ENCODE measurements around the gene CDH23.

The CDH23 gene

DNA sequence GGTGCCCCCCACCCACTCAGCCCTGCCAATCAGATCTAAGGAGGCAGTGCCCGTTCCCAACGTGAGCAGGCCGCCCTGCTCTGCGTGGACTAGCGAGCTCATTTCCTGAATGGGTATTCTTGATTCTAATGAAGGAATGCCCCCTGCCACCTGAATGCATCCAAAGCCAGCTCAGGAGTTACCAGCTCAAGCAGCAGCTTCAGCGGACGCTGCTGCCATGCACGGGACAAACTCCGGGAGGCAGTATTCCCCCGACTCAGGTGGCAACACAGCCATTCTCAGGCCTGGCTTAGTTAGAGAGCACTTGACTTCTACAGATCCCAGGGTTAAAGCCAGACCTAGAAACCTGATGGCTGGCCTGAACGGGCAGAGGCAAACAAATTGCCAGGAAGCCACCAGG lies 428.5 kb downstream of the CDH23 start:
- no peaks in the 10 kb centered on the region for H3F3A ChIP-seq (ENCODE audit: insufficient read depth, low read length)
- no peak for DNase-seq
- H3K79me2 ChIP-seq (ENCODE audit: low read length) = 0 out of 2 replicates have a peak, but pooled peaks cover under 1% of the 10 kb centered on the region
- H3K27me3 ChIP-seq (replicated peaks; ENCODE audit: insufficient read depth, low read length) = no peaks in the 10 kb centered on the region
- H3K4me1 ChIP-seq (ENCODE audit: low read length) = no peaks in the 10 kb centered on the region
- no peak overlapping the region for H3K9ac ChIP-seq (ENCODE audit: low read length)
- no peak overlapping the region for H3K27ac ChIP-seq (ENCODE audit: low read length)
- no peaks in the 10 kb centered on the region for H3K9me3 ChIP-seq (replicated peaks; ENCODE audit: insufficient read depth, low read length)
- no peak for TF ChIP-seq EZH2phosphoT487 (IDR thresholded peaks at IDR 0.05; ENCODE audit: low read length)
- 0 out of 2 replicates have a peak, but pooled peaks have one; percentile 3 for TF ChIP-seq CTCF (IDR thresholded peaks at IDR 0.05; ENCODE audit: low read length)
- H3K9me2 ChIP-seq (replicated peaks; ENCODE audit: insufficient read depth, low read length) = no peaks in the 10 kb centered on the region
- no peak overlapping the region for H3K4me2 ChIP-seq (ENCODE audit: low read depth, low read length)
- H3K36me3 ChIP-seq (replicated peaks; ENCODE audit: insufficient read depth, low read length) = 0 out of 2 replicates have a peak, but pooled peaks cover 3% of the 10 kb centered on the region
- no peak overlapping the region for H2AFZ ChIP-seq (ENCODE audit: low read length)
- H3K4me3 ChIP-seq (ENCODE audit: low read length) = no peak overlapping the region
- no peaks in the 10 kb centered on the region for H4K20me1 ChIP-seq (ENCODE audit: insufficient read depth, low read length)

- H3K4me3 ChIP-seq (ENCODE audit: low read length) = no peak overlapping the region
- H3K4me2 ChIP-seq (ENCODE audit: low read depth, low read length) = no peak overlapping the region
- no peaks in the 10 kb centered on the region for H3K9me2 ChIP-seq (replicated peaks; ENCODE audit: insufficient read depth, low read length)
- no peak overlapping the region for H3K9ac ChIP-seq (ENCODE audit: low read length)
- no peaks in the 10 kb centered on the region for H3K4me1 ChIP-seq (ENCODE audit: low read length)
- no peaks in the 10 kb centered on the region for H3K9me3 ChIP-seq (replicated peaks; ENCODE audit: insufficient read depth, low read length)
- DNase-seq = no peak
- peaks cover 20% of the 10 kb centered on the region for H3K79me2 ChIP-seq (ENCODE audit: low read length)
- TF ChIP-seq EZH2 (optimal IDR thresholded peaks at IDR 0.05; ENCODE audit: low read depth, low read length) = no peak
- TF ChIP-seq CTCF (IDR thresholded peaks at IDR 0.05; ENCODE audit: low read length) = no peak
- TF ChIP-seq EZH2phosphoT487 (IDR thresholded peaks at IDR 0.05; ENCODE audit: low read length) = no peak
- no peak overlapping the region for H3K27ac ChIP-seq (ENCODE audit: low read length)
- H3F3A ChIP-seq (ENCODE audit: insufficient read depth, low read length) = no peaks in the 10 kb centered on the region
- peaks cover 9% of the 10 kb centered on the region for H3K36me3 ChIP-seq (replicated peaks; ENCODE audit: insufficient read depth, low read length)
- no peak overlapping the region for H2AFZ ChIP-seq (ENCODE audit: low read length)
- H3K27me3 ChIP-seq (replicated peaks; ENCODE audit: insufficient read depth, low read length) = no peaks in the 10 kb centered on the region
- H4K20me1 ChIP-seq (ENCODE audit: insufficient read depth, low read length) = no peaks in the 10 kb centered on the region; the same call in 1 of the 2 replicates
Observed at GRCh38 chr10:71827852-71828251, 431.1 kb downstream of the CDH23 start.

DNA sequence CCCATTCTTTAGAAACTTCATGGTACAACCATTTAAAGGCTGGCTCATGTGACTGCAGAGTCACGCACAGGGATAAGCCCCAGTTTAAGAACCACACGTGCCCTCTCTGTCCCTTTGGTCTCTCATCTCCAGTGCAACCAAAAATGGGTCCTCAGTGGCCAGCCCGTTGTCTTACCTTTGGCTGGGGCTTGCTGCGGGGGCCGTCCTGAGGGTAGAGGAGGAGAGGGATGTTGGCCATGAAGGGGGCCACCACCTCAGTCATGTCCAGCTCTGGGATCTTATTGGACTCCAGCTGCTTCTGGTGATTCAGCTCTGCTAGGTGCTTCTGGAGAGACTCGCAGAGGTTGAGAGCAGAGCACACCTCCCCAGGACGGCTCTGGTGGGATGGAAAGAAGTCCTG lies 432.0 kb downstream of the CDH23 start:
- no peaks in the 10 kb centered on the region for H3F3A ChIP-seq (ENCODE audit: insufficient read depth, low read length)
- no peaks in the 10 kb centered on the region for H3K9me3 ChIP-seq (replicated peaks; ENCODE audit: insufficient read depth, low read length)
- peaks cover 9% of the 10 kb centered on the region for H3K36me3 ChIP-seq (replicated peaks; ENCODE audit: insufficient read depth, low read length)
- H3K27me3 ChIP-seq (replicated peaks; ENCODE audit: insufficient read depth, low read length) = no peaks in the 10 kb centered on the region
- H3K9me2 ChIP-seq (replicated peaks; ENCODE audit: insufficient read depth, low read length) = no peaks in the 10 kb centered on the region
- no peak overlapping the region for H3K9ac ChIP-seq (ENCODE audit: low read length)
- peaks cover 8% of the 10 kb centered on the region for H3K4me1 ChIP-seq (ENCODE audit: low read length)
- no peaks in the 10 kb centered on the region; the same call in 1 of the 2 replicates for H4K20me1 ChIP-seq (ENCODE audit: insufficient read depth, low read length)
- H3K79me2 ChIP-seq (ENCODE audit: low read length) = peaks cover 28% of the 10 kb centered on the region
- no peak overlapping the region for H3K27ac ChIP-seq (ENCODE audit: low read length)
- TF ChIP-seq CTCF (IDR thresholded peaks at IDR 0.05; ENCODE audit: low read length) (no peak), EZH2phosphoT487 (IDR thresholded peaks at IDR 0.05; ENCODE audit: low read length) (no peak), EZH2 (optimal IDR thresholded peaks at IDR 0.05; ENCODE audit: low read depth, low read length) (no peak)
- H2AFZ ChIP-seq (ENCODE audit: low read length) = no peak overlapping the region
- H3K4me3 ChIP-seq (ENCODE audit: low read length) = no peak overlapping the region
- H3K4me2 ChIP-seq (ENCODE audit: low read depth, low read length) = no peak overlapping the region
- no peak for DNase-seq

Measured in MM.1S (cell line).